Activated naive CD4-positive, alpha-beta T cell treated with anti-CD3 and anti-CD28 coated beads, Interleukin-2, amount 50 U/mL, for 24 hours (primary cell): ENCODE data around the gene ALDH3B1.
"Not testable (repeated sequence)": the region's sequence is repeated elsewhere in the genome, so short reads cannot be mapped to it uniquely, and the experiment has no call there.

Experiments
- H3K27ac Mint-ChIP-seq: one replicate; pipeline ENCODE4 v1.8.0; 2021; ENCODE audit warnings: mild to moderate bottlenecking, mixed read lengths
- H3K27me3 Mint-ChIP-seq: one replicate; pipeline ENCODE4 v1.8.0; 2021; ENCODE audit warnings: mixed read lengths
- H3K36me3 Mint-ChIP-seq: one replicate; pipeline ENCODE4 v1.8.0; 2021; ENCODE audit warnings: mixed read lengths
- H3K4me1 Mint-ChIP-seq: one replicate; pipeline ENCODE4 v1.8.0; 2021; ENCODE audit warnings: mixed read lengths
- H3K4me3 Mint-ChIP-seq: one replicate; pipeline ENCODE4 v1.8.0; 2021; ENCODE audit warnings: mild to moderate bottlenecking, mixed read lengths
- H3K9me3 Mint-ChIP-seq: one replicate; pipeline ENCODE4 v1.8.0; 2021; ENCODE audit warnings: mixed read lengths

The ALDH3B1 gene, protein sequence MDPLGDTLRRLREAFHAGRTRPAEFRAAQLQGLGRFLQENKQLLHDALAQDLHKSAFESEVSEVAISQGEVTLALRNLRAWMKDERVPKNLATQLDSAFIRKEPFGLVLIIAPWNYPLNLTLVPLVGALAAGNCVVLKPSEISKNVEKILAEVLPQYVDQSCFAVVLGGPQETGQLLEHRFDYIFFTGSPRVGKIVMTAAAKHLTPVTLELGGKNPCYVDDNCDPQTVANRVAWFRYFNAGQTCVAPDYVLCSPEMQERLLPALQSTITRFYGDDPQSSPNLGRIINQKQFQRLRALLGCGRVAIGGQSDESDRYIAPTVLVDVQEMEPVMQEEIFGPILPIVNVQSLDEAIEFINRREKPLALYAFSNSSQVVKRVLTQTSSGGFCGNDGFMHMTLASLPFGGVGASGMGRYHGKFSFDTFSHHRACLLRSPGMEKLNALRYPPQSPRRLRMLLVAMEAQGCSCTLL

DNA sequence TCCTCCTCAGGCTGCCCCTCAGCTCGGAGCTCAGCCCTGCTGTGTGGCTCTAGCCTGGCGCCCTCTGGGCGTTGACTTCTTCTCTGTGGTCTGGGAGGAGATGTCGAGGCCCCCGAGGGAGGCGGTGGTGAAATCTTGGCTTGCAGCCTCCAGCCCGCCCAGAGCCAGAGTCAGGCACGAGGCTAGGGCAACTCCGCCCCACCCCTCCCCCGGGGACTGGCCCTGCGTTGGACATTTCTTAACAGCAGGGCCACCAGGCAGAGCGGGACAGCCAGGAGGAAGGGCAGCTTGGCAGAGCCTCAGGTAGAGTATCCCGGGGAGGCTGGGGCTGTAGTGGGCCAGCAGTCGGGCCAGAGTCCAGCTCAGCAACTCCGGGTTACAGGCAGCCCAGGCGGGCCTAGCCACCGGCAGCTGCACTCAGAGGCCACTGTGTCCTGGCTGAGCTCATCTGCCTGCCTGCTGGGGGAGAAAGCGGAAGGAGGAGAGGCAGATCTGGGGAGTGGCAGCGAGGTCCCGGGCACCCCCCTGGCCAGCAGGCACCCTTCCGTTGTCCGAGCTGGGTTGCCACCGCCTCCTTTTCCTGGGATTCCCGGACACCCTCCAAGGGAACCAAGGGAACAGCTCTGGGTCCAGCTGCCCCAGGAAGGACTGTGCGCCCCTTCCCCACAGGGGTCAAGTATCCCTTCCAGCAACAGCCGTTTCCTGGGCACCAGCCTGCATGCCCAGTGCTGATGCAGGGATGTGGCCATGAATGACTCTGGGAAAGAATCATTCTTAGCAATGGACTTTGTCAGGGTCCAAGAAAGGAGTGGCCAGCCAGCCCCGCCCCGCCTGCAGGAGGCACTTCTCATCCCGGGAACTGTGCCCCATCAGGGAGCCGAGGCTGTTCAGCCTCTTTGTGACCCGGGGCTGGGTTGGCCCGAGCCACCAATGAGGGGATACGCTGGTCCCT, at the start of gene ALDH3B1:
Gene ALDH3B1, plus strand, starts transcription at position 238 of the 952 bp plus-strand sequence. CDS start 4,971 bp downstream, outside the sequence.
- no peaks in the 10 kb centered on the region for H3K27me3 Mint-ChIP-seq
- H3K36me3 Mint-ChIP-seq: no peaks in the 10 kb centered on the region
- no peaks in the 10 kb centered on the region for H3K9me3 Mint-ChIP-seq
- H3K4me1 Mint-ChIP-seq: peaks cover 10% of the 10 kb centered on the region
- H3K4me3 Mint-ChIP-seq: no peak within 1 kb of the TSS
- no peak within 1 kb of the TSS for H3K27ac Mint-ChIP-seq

DNA sequence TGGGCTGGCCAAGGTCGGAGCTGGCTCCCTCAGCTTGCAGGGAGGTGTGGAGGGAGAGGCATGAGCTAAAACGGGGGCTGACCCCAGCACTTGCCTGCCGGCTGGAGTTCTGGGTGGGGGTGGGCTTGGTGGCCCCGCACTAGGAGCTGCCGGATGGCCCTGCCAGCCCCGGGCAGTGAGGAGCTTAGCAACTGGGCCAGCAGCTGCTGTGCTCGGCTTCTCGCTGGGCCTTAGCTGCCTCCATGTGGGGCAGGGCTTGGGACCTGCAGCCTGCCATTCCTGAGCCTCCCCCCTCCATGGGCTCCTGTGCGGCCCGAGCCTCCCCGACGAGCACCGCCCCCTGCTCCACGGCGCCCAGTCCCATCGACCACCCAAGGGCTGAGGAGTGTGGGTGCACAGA, 46.9 kb upstream of the ALDH3B1 start:
- H3K9me3 Mint-ChIP-seq, H3K36me3 Mint-ChIP-seq, H3K27me3 Mint-ChIP-seq, H3K27ac Mint-ChIP-seq, H3K4me3 Mint-ChIP-seq, H3K4me1 Mint-ChIP-seq: not testable (repeated sequence)

DNA sequence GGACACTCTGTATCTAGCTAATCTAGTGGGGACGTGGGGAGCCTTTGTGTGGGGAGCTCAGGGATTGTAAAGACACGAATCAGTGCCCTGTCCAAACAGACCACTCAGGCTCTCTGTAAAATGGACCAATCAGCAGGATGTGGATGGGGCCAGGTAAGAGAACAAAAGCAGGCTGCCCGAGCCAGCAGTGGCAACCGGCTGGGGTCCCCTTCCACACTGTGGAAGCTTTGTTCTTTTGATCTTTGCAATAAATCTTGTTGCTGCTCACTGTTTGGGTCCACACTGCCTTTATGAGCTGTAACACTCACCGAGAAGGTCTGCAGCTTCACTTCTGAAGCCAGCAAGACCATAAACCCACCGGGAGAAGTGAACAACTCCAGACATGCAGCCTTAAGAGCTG, 46.2 kb upstream of the ALDH3B1 start:
- not testable (repeated sequence) for H3K4me3 Mint-ChIP-seq, H3K36me3 Mint-ChIP-seq, H3K4me1 Mint-ChIP-seq, H3K27me3 Mint-ChIP-seq, H3K27ac Mint-ChIP-seq, H3K9me3 Mint-ChIP-seq

DNA sequence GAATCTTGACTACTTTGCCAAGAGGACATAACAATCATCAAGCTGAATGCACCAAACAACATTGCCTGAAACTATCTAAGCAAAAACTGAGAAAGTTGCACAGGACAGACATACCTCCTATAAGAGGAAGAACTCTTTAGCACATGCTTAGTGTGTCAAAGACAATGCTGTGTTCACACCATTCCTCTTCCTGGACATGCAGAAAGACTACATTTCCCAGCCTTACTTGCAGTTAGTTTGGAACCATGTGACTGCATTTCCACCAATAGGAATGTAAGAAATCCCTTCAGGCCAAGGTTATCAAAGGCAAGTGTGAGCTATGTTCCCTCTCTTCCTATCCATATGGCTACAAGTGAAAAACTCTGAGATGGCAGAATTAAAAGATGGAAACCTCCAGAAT, 45.4 kb upstream of the ALDH3B1 start:
- H3K27ac Mint-ChIP-seq, H3K4me3 Mint-ChIP-seq, H3K9me3 Mint-ChIP-seq, H3K36me3 Mint-ChIP-seq, H3K4me1 Mint-ChIP-seq, H3K27me3 Mint-ChIP-seq: not testable (repeated sequence)

DNA sequence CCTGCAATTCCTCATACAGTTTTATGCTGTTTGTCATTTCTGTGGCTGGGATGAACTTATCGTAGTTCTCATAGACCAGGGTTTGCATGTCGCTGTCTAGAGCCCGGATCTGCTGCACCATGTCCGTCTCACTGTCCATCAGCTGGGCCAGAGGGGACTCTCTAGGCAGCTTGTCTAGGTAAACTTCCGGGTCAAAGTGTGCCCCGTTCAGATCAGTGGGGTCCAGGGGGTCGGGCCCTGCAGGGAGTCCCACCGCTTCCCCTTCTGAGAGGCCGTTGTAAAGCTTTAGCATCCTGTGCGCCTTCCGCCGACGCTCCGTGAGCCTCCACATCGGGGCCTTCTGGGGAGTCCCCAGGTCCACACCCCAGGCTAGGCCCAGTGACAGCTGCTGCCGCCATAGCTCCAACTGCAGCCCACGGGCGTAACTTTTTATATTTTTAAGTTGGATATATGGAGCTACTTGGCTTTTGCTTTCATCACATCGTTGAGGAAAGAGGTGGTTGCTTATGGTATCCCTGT, 44.2 kb upstream of the ALDH3B1 start:
- not testable (repeated sequence) for H3K27me3 Mint-ChIP-seq, H3K36me3 Mint-ChIP-seq, H3K4me3 Mint-ChIP-seq, H3K9me3 Mint-ChIP-seq, H3K27ac Mint-ChIP-seq, H3K4me1 Mint-ChIP-seq

DNA sequence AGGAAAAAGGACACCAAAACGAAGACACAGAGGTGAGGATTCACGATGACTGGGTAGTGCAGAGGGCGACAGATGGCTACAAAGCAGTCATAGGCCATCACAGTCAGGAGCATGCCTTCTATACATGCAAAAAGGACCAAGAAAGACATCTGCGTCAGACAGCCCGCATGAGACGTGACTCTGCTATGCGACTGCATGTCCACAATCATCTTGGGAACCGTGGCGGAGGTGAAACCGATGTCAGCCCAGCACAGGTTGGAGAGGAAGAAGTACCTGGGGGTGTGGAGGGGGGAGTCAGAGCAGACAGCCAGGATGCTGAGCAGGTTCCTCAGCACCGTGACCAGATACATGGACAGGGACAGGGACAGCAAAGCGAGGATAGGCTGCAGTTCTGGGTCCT, 35.4 kb upstream of the ALDH3B1 start:
- H3K27ac Mint-ChIP-seq, H3K4me1 Mint-ChIP-seq, H3K27me3 Mint-ChIP-seq, H3K36me3 Mint-ChIP-seq, H3K9me3 Mint-ChIP-seq, H3K4me3 Mint-ChIP-seq: not testable (repeated sequence)

DNA sequence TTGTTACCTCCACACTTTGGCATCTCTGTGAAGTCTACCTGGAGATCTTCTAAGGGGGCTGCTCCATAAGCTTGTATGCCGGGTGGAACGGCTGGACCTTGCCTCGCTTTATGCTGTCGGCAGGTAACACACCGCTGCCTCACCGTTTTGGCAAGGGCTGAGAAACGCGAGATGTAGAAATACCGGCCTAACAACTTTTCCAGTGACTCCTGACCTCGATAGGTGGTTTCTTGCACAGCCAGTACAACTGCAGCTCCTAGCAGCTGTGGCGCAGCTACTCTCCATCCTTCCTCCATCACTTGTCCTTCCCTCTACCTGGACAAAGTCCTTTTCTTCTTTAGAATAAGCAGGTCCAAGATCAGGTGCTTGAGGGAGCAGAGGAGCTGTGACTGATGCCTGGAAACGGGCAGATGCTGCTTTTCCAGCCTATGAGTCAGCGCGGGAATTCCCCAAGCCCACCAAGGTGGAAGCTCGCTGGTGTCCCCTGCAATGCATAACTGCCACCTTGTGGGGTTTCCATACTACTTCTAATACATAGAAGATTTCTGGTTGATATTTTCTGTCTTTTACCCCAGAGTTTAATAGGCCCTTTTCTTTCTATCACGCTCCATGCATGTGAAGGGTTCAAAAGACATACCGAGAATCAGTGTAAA, 31.2 kb upstream of the ALDH3B1 start:
- H3K27ac Mint-ChIP-seq, H3K4me1 Mint-ChIP-seq, H3K9me3 Mint-ChIP-seq, H3K4me3 Mint-ChIP-seq, H3K27me3 Mint-ChIP-seq, H3K36me3 Mint-ChIP-seq: not testable (repeated sequence)

DNA sequence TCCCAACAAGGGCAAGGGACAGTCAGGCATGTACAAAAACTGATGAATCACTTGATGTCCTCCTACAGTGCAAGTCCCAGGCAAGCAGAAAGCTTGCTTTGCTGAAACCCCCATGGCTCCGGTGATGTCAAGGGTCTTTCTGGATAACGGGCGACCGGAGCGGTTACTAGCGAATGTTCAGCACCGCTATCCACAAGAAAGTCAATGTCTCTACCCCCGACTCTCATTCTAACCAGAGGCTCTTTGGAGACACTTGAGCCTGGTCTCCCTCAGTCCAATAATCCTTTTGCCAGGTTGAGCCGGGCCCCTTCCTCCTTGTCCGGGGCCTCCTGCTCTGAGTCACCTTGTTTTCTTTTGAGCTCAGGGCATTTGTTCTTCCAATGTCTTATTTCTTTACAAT, 28.9 kb upstream of the ALDH3B1 start:
- not testable (repeated sequence) for H3K9me3 Mint-ChIP-seq, H3K27me3 Mint-ChIP-seq, H3K4me1 Mint-ChIP-seq, H3K36me3 Mint-ChIP-seq, H3K4me3 Mint-ChIP-seq, H3K27ac Mint-ChIP-seq

DNA sequence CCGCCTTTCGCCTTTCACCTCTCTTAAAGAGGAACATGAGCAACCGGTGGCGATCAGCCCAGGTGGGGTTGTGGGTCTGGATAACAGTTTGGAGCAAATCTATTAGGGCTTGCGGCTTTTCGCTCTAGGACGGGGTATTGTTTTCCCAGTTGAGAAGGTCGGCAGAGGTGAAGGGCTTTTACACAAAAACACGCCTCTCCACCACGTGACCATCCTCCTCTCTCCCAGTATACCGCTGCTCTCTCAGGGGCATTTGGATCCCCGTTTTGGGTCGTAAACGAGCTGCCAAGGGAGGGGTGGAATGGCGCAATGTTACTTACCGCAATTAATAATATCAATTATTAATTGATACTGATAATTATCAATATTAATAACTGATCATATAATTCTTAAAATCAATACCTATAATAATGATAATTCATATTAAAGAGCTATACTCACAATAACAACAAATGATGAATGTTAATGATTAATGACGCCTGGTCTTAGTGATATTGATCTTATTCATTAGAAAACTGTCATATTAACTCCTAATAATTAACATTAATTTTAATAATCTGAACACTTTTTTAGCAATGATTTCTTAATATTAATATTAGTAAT, 27.8 kb upstream of the ALDH3B1 start:
- H3K4me3 Mint-ChIP-seq, H3K27me3 Mint-ChIP-seq, H3K36me3 Mint-ChIP-seq, H3K9me3 Mint-ChIP-seq, H3K27ac Mint-ChIP-seq, H3K4me1 Mint-ChIP-seq: not testable (repeated sequence)

DNA sequence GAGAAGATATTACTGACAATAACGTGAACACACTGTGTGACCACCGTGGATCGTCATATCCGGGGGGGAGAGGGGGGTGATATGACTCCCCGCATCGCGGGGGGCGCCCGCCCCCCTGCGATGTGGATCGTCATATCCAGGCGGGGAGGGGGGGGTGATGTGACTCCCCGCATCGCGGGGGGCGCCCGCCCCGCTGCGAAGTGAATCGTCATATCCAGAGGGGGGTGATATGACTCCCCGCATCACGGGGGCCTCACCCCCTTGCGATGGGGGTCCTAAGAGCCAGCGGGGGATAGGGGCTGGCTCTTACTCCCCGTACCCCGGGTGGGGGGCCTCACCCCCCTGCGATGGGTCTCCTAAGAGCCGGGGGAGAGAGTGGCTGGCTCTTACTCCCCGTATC, 26.2 kb upstream of the ALDH3B1 start:
- H3K9me3 Mint-ChIP-seq: no peaks in the 10 kb centered on the region
- H3K4me1 Mint-ChIP-seq: no peaks in the 10 kb centered on the region
- no peaks in the 10 kb centered on the region for H3K27me3 Mint-ChIP-seq
- no peak overlapping the region for H3K4me3 Mint-ChIP-seq
- no peak overlapping the region for H3K27ac Mint-ChIP-seq
- H3K36me3 Mint-ChIP-seq: no peaks in the 10 kb centered on the region

DNA sequence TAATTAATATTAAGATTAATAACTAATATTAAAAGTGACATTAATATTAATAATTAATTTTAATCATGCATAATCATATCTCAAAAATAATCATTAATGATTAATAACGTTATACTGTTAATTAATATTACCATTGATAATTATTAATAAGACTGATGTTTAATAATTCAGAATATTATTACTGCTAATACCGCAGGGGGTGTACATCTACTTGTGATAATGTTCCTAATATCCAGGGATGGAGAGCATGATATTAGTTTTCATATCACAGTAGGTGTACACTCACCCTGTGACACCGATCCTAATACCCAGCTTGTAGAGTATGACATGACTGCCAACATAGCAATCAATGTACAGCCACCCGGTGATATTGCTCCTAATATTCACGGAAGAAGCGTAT, 24.8 kb upstream of the ALDH3B1 start:
- H3K4me1 Mint-ChIP-seq, H3K27ac Mint-ChIP-seq, H3K4me3 Mint-ChIP-seq, H3K27me3 Mint-ChIP-seq, H3K9me3 Mint-ChIP-seq, H3K36me3 Mint-ChIP-seq: not testable (repeated sequence)

DNA sequence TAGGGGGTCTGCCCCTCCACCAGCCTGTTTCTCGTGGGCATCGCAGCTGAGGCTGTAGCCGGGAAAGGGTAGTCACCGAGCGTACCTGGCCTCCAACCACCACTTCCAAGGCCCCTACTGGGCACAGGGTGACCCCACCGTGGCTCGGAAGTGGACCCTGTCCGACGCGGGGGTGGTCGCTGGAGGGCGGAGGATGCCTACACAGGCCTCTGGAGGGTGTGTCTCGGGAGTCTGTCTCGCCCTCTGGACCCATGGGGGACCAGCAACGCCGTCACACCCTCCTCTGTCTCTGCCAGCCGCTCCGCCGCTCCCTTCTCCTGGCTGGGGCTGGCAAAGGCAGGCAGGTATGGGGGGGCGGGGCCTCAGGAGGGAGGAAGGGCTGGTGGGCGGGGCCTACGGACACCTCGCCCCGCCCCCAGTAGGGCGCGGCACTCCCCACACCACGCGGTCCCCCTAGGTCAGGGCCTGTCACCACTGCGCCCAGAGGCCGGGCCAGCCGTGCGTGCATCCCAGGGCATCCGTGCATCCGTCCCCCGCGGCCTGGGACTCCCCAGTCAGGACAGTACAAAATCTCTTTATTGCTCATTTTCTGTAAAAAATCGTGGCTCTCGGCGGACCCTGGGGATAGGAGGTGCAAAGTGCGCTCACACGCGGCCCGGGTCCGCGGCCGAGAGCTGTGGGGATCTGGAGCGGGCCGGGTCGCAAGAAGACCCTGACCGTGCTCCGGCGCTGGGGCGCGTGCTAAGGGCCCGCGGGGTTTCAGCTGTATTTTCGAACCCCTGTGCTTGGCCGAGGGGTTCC, 19.4 kb upstream of the ALDH3B1 start:
- H3K27ac Mint-ChIP-seq, H3K4me3 Mint-ChIP-seq, H3K36me3 Mint-ChIP-seq, H3K27me3 Mint-ChIP-seq, H3K4me1 Mint-ChIP-seq, H3K9me3 Mint-ChIP-seq: not testable (repeated sequence)

DNA sequence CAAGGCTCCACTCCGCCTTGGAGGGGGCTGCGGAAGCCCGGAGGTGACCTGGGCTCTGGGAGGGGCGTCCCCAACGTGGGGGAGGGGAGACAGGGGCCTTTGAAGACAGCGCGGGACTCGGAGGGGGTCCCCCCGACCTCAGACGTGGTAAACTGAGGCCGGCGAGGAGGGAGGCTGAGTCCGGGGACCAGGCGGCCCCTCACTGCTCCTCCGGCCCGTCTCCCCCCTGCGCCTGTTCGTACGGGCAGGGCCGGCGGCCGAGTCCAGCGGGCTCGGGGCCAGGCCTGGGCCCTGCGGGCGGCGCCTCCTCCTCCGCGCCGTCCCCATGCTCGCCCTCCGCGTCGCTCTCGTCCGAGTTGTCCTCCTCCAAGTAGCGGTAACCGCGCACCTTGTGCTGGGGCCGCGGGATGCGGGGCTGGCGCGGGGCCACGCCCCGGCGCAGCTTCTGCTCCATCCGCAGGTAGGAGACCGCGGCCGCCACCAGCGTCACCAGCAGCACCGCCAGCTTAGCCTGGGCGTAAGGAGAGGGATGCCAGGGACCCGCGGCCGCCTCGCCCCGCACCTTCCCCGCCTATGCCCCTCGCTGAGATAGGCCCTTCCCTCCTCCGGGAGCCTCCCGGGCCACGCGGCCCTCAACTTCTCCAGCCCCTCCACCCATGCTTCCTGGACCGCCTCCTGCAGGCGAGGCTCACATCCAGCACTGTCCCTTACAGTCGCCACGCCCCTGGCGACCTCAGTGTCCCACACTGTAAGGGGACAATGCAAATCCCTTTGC, 18.6 kb upstream of the ALDH3B1 start:
- H3K4me1 Mint-ChIP-seq, H3K4me3 Mint-ChIP-seq, H3K27me3 Mint-ChIP-seq, H3K36me3 Mint-ChIP-seq, H3K9me3 Mint-ChIP-seq, H3K27ac Mint-ChIP-seq: not testable (repeated sequence)

DNA sequence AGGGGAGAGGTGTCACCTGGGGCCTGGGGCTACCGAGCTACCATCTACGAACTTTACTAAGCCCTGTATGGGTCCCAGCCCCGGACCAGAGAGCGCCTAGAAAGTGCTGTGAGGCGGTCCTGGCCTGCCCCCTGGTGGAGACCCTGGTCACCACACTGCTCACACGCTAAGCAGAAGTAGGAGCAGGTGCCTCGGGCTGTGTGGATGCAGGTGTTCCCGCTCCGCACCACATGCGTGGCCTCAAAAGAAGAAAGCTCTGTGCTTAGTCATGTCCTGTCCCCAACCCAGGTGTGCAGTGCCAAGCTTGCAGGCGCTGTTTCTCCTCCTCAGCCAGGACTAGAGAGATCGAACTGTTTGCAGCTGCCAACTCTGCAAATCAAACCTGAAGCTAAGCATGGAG, 16.3 kb upstream of the ALDH3B1 start:
- peaks cover 25% of the 10 kb centered on the region for H3K4me1 Mint-ChIP-seq
- H3K27ac Mint-ChIP-seq, H3K27me3 Mint-ChIP-seq, H3K36me3 Mint-ChIP-seq, H3K9me3 Mint-ChIP-seq, H3K4me3 Mint-ChIP-seq: not testable (repeated sequence)
